ENCODE data around the gene CARMIL3. TPM values are rescaled to one million over a fixed set of nuclear protein-coding genes. Genes with fewer than 3 reads are reported as not detected.

Gene CARMIL3
- total and polyA plus RNA-seq, 8 donors, result 1.0 to 2.3 (median 1.4) TPM

DNA sequence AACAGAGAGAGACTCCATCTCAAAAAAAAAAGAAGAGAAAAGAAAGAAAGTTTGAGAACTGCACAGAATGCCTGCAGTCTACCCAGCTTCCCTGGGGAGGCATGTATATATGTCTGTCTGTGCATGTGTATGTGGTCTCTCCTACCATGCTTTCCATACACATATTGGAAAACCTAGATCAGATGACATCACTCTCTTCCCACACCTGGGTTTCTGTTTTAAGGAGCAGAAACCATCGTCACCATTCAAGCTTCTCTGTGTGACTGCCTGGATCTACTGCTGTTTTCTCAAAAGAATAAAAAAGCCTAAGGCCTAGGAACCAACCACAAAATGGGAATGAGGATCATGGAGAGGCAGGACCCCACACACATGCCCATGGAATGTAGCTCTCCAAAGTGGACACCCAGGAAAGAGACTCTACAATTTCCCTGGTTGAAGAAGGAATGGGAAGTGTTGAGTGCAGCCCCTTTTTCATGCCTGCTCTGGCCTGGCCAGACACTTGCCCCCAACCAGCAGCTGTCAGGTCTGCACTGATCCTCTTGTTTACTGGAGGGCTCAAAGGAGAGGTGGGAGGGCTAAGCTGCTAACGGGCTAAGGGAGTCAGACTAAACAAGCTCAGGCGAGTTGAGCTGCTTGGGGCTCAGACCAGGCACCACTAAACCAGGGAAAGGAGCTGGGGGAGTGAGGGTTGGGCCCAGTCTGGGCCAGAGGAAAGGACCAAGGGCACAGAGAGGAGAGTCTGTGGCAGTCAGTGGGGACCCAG is 34.6 kb downstream of the CARMIL3 start:
- Histone ChIP-seq H3K36me3 (no peaks in the 10 kb centered on the region), H3K4me3 (no peak overlapping the region), H3K9me3 (no peaks in the 10 kb centered on the region), H3K27ac (no peak overlapping the region), H3K27me3 (peaks cover 0 to 16% of the 10 kb centered on the region in 2 donors), H3K4me1 (peaks cover 6 to 12% of the 10 kb centered on the region in 2 donors)
- ATAC-seq (no peak), DNase-seq (no peak)
- TF ChIP-seq, protein P1, sequence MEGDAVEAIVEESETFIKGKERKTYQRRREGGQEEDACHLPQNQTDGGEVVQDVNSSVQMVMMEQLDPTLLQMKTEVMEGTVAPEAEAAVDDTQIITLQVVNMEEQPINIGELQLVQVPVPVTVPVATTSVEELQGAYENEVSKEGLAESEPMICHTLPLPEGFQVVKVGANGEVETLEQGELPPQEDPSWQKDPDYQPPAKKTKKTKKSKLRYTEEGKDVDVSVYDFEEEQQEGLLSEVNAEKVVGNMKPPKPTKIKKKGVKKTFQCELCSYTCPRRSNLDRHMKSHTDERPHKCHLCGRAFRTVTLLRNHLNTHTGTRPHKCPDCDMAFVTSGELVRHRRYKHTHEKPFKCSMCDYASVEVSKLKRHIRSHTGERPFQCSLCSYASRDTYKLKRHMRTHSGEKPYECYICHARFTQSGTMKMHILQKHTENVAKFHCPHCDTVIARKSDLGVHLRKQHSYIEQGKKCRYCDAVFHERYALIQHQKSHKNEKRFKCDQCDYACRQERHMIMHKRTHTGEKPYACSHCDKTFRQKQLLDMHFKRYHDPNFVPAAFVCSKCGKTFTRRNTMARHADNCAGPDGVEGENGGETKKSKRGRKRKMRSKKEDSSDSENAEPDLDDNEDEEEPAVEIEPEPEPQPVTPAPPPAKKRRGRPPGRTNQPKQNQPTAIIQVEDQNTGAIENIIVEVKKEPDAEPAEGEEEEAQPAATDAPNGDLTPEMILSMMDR (IDR thresholded peaks at IDR 0.05), result no peak
- intact Hi-C loops (cut with DNase I), result no loop called here

- Histone ChIP-seq H3K9me3 (no peaks in the 10 kb centered on the region), H3K27ac (no peak overlapping the region), H3K4me3 (no peak overlapping the region), H3K27me3 (peaks cover 0 to 10% of the 10 kb centered on the region in 2 donors), H3K36me3 (no peaks in the 10 kb centered on the region), H3K4me1 (peaks cover 0 to 6% of the 10 kb centered on the region in 2 donors)
- TF ChIP-seq, protein P1 (IDR thresholded peaks at IDR 0.05), result no peak
- ATAC-seq (no peak), DNase-seq (no peak)
- intact Hi-C loops (cut with DNase I), result no loop called here
Observed at GRCh38 chr14:24087004-24087403, 35.2 kb downstream of the CARMIL3 start.

DNA sequence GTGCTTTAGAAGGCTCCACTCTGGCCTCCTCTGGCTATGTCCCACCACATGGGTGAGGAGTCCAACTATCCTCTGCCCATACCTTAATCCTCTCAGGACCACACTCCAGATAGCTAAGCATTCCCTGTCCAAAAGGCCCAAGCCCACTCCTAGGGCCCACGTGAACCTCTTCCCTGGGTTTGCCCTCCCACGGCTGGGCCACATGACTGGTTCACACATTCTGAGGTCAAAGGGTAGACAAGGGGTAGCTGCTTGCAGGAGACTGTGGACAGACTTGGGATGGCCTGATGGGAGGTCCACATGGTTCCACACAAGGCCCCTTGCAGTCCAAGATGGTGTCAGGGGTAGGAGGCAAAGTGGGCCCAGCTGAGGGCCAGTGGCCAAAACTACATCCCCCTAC is 36.3 kb downstream of the CARMIL3 start:
- TF ChIP-seq, protein P1 (IDR thresholded peaks at IDR 0.05), result no peak
- H3K36me3 ChIP-seq, result no peaks in the 10 kb centered on the region
- H3K4me1 ChIP-seq, result peaks cover 4 to 14% of the 10 kb centered on the region in 2 donors
- no peaks in the 10 kb centered on the region for H3K27me3 ChIP-seq
- ATAC-seq, result no peak
- no peaks in the 10 kb centered on the region for H3K9me3 ChIP-seq
- no peak overlapping the region for H3K4me3 ChIP-seq
- H3K27ac ChIP-seq, result no peak overlapping the region
- intact Hi-C loops (cut with DNase I), result no loop called here
- DNase-seq, result peak in 1 of 4 donors; percentile 17

DNA sequence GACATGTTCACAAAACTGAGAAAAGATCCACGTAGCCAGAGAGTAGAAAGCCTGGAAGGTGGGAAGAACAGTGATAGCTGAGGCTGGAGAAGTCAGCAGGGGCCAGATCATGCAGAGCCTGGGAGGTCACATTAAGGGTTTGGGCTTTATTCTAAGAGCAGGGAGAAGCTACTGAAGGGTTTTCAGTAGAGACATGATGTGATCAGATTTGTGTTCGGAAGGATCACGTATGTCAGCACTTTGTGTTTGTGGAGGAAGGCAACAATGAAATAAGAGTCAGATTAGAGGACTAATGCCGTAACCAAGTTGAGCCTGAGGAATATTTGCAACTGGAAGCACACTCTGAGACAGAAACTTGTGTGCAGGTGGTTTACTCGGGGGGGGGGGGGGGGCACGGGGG is 38.1 kb downstream of the CARMIL3 start:
- TF ChIP-seq, protein P1 (IDR thresholded peaks at IDR 0.05), result no peak
- ATAC-seq, result no peak
- no peaks in the 10 kb centered on the region for H3K36me3 ChIP-seq
- H3K9me3 ChIP-seq, result no peaks in the 10 kb centered on the region
- H3K27me3 ChIP-seq, result no peaks in the 10 kb centered on the region
- peaks cover 4 to 25% of the 10 kb centered on the region in 2 donors for H3K4me1 ChIP-seq
- no peak overlapping the region for H3K4me3 ChIP-seq
- no peak for DNase-seq
- intact Hi-C loops (cut with DNase I), result loop anchor here in 1 of 2 donors (10.0 kb wide), 1 partner anchor 75 kb away; no protein-coding TSS in a partner anchor
- H3K27ac ChIP-seq, result no peak overlapping the region

DNA sequence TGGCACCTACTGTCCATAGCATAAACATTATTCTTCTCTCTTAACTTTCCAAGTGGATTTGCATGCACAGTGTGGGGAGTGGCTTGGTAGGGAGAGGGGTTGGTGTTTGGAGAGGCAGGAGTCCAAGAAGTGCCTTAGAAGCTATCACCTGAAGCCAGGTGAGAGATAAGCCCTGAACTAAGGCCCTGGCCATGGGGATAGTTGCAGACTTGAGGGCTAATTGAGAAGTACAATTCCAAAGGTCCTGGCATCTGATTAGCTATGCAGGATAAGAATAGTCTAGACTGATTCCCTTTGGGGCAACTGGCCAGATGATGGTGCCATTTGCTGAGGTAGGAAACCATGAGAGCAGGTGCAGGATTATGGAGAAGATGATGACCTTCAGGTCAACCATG is 40.3 kb downstream of the CARMIL3 start:
- intact Hi-C loops (cut with DNase I), result loop anchor here in 1 of 2 donors (10.0 kb wide), 1 partner anchor 77 kb away; no protein-coding TSS in a partner anchor

More for the DNA sequence above, 40.3 kb downstream of the CARMIL3 start:
- Histone ChIP-seq H3K27ac (peak overlapping the region in 1 of 2 donors; percentile 95), H3K27me3 (no peaks in the 10 kb centered on the region), H3K4me3 (no peak overlapping the region), H3K36me3 (peaks cover 0 to 4% of the 10 kb centered on the region in 2 donors), H3K4me1 (peaks cover 6 to 36% of the 10 kb centered on the region in 2 donors), H3K9me3 (no peaks in the 10 kb centered on the region)
- ATAC-seq (no peak), DNase-seq (no peak)
- TF ChIP-seq, protein P1 (IDR thresholded peaks at IDR 0.05), result no peak

All from left lung (tissue), 10 donors.